Mammary epithelial cell (primary cell): Measurements from ENCODE around the gene WASHC1.
"Not testable (repeated sequence)": the region's sequence is repeated elsewhere in the genome, so short reads cannot be mapped to it uniquely, and the experiment has no call there.

Source experiments
- EZH2 ChIP-seq: IDR thresholded peaks from 2 replicates; pipeline ENCODE4 v1.6.1; 2012; ENCODE audit warnings: low read length, inconsistent platforms, borderline replicate concordance
- TF ChIP-seq, protein P1 (sequence below), 2 donors: IDR thresholded peaks in 1 of 2; conservative IDR thresholded peaks in 1 of 2; 2 replicates each; pipeline ENCODE4 v1.5.1; 2011 to 2012; ENCODE audit warnings: inconsistent platforms in 2 of 2, low read length in 2 of 2, mild to moderate bottlenecking in 2 of 2, control low read depth in 1 of 2, low read depth in 1 of 2; ENCODE audit not compliant: insufficient read depth in 1 of 2; ENCODE audit errors: extremely low read depth in 1 of 2

DNA sequence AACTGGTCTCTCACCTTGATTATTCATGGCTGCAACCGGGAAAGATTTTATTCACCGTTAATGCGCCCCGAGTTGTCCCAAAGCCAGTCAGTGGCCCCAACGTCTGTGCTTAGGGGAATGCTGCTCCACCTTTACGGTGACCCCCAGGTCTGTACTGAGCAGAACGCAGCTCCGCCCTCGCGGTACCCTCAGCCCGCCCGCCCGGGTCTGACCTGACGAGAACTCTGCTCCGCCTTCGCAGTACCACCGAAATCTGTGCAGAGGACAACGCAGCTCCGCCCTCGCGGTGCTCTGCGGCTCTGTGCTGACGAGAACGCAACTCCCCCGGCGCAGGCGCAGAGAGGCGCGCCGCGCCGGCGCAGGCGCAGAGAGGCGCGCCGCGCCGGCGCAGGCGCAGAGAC, 18.6 kb downstream of the WASHC1 start:
- TF ChIP-seq, protein P1, sequence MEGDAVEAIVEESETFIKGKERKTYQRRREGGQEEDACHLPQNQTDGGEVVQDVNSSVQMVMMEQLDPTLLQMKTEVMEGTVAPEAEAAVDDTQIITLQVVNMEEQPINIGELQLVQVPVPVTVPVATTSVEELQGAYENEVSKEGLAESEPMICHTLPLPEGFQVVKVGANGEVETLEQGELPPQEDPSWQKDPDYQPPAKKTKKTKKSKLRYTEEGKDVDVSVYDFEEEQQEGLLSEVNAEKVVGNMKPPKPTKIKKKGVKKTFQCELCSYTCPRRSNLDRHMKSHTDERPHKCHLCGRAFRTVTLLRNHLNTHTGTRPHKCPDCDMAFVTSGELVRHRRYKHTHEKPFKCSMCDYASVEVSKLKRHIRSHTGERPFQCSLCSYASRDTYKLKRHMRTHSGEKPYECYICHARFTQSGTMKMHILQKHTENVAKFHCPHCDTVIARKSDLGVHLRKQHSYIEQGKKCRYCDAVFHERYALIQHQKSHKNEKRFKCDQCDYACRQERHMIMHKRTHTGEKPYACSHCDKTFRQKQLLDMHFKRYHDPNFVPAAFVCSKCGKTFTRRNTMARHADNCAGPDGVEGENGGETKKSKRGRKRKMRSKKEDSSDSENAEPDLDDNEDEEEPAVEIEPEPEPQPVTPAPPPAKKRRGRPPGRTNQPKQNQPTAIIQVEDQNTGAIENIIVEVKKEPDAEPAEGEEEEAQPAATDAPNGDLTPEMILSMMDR (conservative IDR thresholded peaks at IDR 0.05 in 1 of 2, IDR thresholded peaks at IDR 0.05 in 1 of 2; ENCODE audit: extremely low read depth in 1 of 2, insufficient read depth in 1 of 2, low read depth in 1 of 2, low read length in 2 of 2) = not testable (repeated sequence)
- not testable (repeated sequence) for TF ChIP-seq EZH2
